ENCODE measurements around the gene PPP1R1B. TPM values are rescaled to one million over a fixed set of nuclear protein-coding genes. Genes with fewer than 3 reads are reported as not detected.

The PPP1R1B gene
- total RNA-seq, 1 experiment from 2014 or later, result not detected

DNA sequence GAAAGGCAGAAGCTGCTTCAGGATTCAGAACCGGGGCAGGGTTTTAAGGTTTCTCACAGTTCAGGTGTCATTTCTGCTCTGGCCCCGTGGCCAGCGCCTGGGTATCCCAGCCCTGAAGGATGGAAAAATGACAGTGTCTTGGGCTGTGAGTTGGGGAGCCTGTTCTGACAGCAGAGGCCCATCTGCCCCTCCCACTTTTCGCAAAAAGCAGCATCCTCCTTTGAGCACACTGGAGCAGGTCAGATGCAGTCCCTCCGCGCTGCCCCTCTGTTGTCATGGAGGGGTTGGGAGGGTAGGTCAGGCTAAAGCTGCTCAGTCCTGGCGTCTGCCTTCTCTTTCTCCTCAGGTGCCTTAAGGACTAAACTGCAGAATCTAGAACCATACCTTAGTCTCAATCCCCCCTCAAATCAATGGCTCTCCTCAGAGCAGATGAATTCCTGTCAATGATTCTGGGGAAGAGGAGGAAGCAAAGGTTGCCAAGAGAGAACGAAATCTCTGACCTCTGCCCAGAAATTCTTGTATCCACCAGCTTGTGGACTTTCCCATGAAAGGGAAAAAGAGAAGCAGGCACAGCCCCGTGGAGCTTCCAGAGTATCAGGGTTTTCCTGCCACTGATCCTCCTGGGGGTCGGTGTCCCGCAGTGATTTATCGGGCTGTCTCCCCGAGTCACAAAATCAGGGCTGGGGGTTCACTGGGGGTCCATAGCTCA is 26.3 kb upstream of the PPP1R1B start:
- POLR2A ChIA-PET (ENCODE audit: unreplicated experiment), result interaction anchor here (0.5 kb wide), 1 partner anchor 8 kb away, joined by 4 read pairs; no protein-coding TSS in a partner anchor
- CTCF ChIA-PET, result interaction anchor here (0.7 kb wide), 1 partner anchor 55 kb away, joined by 3 read pairs; no protein-coding TSS in a partner anchor

GRCh38 chr17:39600997-39601597 is 25.7 kb upstream of the PPP1R1B start:
- no peaks in the 10 kb centered on the region for H4K20me1 ChIP-seq (ENCODE audit: insufficient read depth)
- H3K27ac ChIP-seq, result no peak overlapping the region
- no peaks in the 10 kb centered on the region for H3K36me3 ChIP-seq (ENCODE audit: low read depth)
- no peaks in the 10 kb centered on the region for H3K79me2 ChIP-seq (ENCODE audit: low read depth)
- TF ChIP-seq EZH2 (IDR thresholded peaks at IDR 0.05; ENCODE audit: low read depth) (peak; percentile 72; the same call in 1 of the 2 replicates), CTCF (conservative IDR thresholded peaks at IDR 0.05) (no peak)
- no peak overlapping the region for H3K4me3 ChIP-seq
- no peak overlapping the region for H2AFZ ChIP-seq
- peaks cover 96% of the 10 kb centered on the region for H3K27me3 ChIP-seq (ENCODE audit: insufficient read depth, low read depth)
- H3K9me2 ChIP-seq (ENCODE audit: insufficient read depth), result no peaks in the 10 kb centered on the region
- H3K9me3 ChIP-seq (ENCODE audit: insufficient read depth, low read depth), result no peaks in the 10 kb centered on the region
- POLR2A ChIA-PET (ENCODE audit: unreplicated experiment), result no interaction called here
- no peak for DNase-seq
- H3K4me1 ChIP-seq (replicated peaks; ENCODE audit: insufficient read depth), result no peaks in the 10 kb centered on the region
- H3K4me2 ChIP-seq, result no peak overlapping the region
- no TSS peak for BruUV-seq (replicated peaks)
- no peaks in the 10 kb centered on the region for H3F3A ChIP-seq (ENCODE audit: insufficient read depth, low read depth)
- intact Hi-C loops (cut with micrococcal nuclease; ENCODE audit: unreplicated experiment), result no loop called here
- CTCF ChIA-PET, result interaction anchor here (0.7 kb wide), 1 partner anchor 54 kb away, joined by 3 read pairs; no protein-coding TSS in a partner anchor

More for the DNA sequence above, 26.3 kb upstream of the PPP1R1B start:
- Histone ChIP-seq H3K4me3 (no peak overlapping the region), H2AFZ (no peak overlapping the region), H3K4me2 (no peak overlapping the region), H3F3A (ENCODE audit: insufficient read depth, low read depth) (no peaks in the 10 kb centered on the region), H3K4me1 (replicated peaks; ENCODE audit: insufficient read depth) (no peaks in the 10 kb centered on the region), H3K36me3 (ENCODE audit: low read depth) (no peaks in the 10 kb centered on the region), H3K27me3 (ENCODE audit: insufficient read depth, low read depth) (peaks cover 98% of the 10 kb centered on the region), H3K27ac (no peak overlapping the region), H4K20me1 (ENCODE audit: insufficient read depth) (no peaks in the 10 kb centered on the region), H3K9me3 (ENCODE audit: insufficient read depth, low read depth) (no peaks in the 10 kb centered on the region), H3K9me2 (ENCODE audit: insufficient read depth) (no peaks in the 10 kb centered on the region), H3K79me2 (ENCODE audit: low read depth) (no peaks in the 10 kb centered on the region)
- no TSS peak for BruUV-seq (replicated peaks)
- no peak for TF ChIP-seq EZH2 (IDR thresholded peaks at IDR 0.05; ENCODE audit: low read depth)
- TF ChIP-seq CTCF (conservative IDR thresholded peaks at IDR 0.05), result no peak
- intact Hi-C loops (cut with micrococcal nuclease; ENCODE audit: unreplicated experiment), result no loop called here
- no peak for DNase-seq

- Histone ChIP-seq H4K20me1 (ENCODE audit: insufficient read depth) (no peaks in the 10 kb centered on the region), H3K9me2 (ENCODE audit: insufficient read depth) (no peaks in the 10 kb centered on the region), H3K79me2 (ENCODE audit: low read depth) (no peaks in the 10 kb centered on the region), H3K4me2 (no peak overlapping the region), H3K36me3 (ENCODE audit: low read depth) (no peaks in the 10 kb centered on the region), H2AFZ (no peak overlapping the region), H3K4me1 (replicated peaks; ENCODE audit: insufficient read depth) (no peaks in the 10 kb centered on the region), H3K27me3 (ENCODE audit: insufficient read depth, low read depth) (peaks cover 96% of the 10 kb centered on the region), H3K9me3 (ENCODE audit: insufficient read depth, low read depth) (no peaks in the 10 kb centered on the region), H3K4me3 (no peak overlapping the region), H3F3A (ENCODE audit: insufficient read depth, low read depth) (no peaks in the 10 kb centered on the region), H3K27ac (no peak overlapping the region)
- BruUV-seq (replicated peaks), result no TSS peak
- CTCF ChIA-PET, result no interaction called here
- DNase-seq, result no peak
- intact Hi-C loops (cut with micrococcal nuclease; ENCODE audit: unreplicated experiment), result no loop called here
- TF ChIP-seq CTCF (conservative IDR thresholded peaks at IDR 0.05) (no peak), EZH2 (IDR thresholded peaks at IDR 0.05; ENCODE audit: low read depth) (no peak)
- POLR2A ChIA-PET (ENCODE audit: unreplicated experiment), result no interaction called here
Measured at GRCh38 chr17:39601758-39602532, 24.8 kb upstream of the PPP1R1B start.

Measured in PC-9 (cell line).